ENCODE data around the gene ERBB4. TPM values are rescaled to one million over a fixed set of nuclear protein-coding genes. Genes with fewer than 3 reads are reported as not detected.

ERBB4 gene
- total RNA-seq, 1 donor from 2014 or later = 2.8 TPM

DNA sequence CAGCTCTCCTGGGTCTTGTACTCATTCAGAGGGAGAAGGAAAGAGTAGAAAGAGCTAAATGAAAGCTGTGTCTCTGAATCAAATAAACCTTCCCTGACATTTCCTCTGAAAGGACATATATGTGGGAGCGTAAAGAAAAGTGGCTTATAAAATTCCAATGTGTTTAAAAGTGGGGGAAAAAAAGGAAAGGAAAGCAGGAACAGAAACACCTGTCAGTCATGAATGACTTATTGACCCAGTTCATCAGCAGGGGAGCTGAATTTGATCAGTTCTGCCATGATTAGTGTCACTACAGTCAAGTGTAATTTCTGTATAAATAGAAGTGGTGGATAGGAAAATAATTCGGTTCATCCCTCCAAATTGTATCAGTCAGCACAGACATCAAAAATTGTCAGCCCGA, 382.5 kb downstream of the ERBB4 start:
- DNase-seq (ENCODE audit: extremely low spot score, unreplicated experiment) = no peak
- Mint-ChIP-seq H3K9me3 (ENCODE audit: unreplicated experiment) (peaks cover 3% of the 10 kb centered on the region), H3K27me3 (ENCODE audit: unreplicated experiment) (no peaks in the 10 kb centered on the region), H3K27ac (ENCODE audit: unreplicated experiment) (peak overlapping the region; percentile 43), H3K4me1 (ENCODE audit: unreplicated experiment) (peaks cover 12% of the 10 kb centered on the region), H3K36me3 (ENCODE audit: unreplicated experiment) (no peaks in the 10 kb centered on the region), H3K4me3 (ENCODE audit: unreplicated experiment) (no peak overlapping the region)
- TF ChIP-seq, protein P1, sequence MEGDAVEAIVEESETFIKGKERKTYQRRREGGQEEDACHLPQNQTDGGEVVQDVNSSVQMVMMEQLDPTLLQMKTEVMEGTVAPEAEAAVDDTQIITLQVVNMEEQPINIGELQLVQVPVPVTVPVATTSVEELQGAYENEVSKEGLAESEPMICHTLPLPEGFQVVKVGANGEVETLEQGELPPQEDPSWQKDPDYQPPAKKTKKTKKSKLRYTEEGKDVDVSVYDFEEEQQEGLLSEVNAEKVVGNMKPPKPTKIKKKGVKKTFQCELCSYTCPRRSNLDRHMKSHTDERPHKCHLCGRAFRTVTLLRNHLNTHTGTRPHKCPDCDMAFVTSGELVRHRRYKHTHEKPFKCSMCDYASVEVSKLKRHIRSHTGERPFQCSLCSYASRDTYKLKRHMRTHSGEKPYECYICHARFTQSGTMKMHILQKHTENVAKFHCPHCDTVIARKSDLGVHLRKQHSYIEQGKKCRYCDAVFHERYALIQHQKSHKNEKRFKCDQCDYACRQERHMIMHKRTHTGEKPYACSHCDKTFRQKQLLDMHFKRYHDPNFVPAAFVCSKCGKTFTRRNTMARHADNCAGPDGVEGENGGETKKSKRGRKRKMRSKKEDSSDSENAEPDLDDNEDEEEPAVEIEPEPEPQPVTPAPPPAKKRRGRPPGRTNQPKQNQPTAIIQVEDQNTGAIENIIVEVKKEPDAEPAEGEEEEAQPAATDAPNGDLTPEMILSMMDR (IDR thresholded peaks at IDR 0.05) = no peak

GRCh38 chr2:212154477-212154878, 384.1 kb downstream of the ERBB4 start:
- Mint-ChIP-seq H3K27ac (ENCODE audit: unreplicated experiment) (no peak overlapping the region), H3K9me3 (ENCODE audit: unreplicated experiment) (peaks cover 3% of the 10 kb centered on the region), H3K4me3 (ENCODE audit: unreplicated experiment) (no peak overlapping the region), H3K4me1 (ENCODE audit: unreplicated experiment) (peaks cover 12% of the 10 kb centered on the region), H3K27me3 (ENCODE audit: unreplicated experiment) (no peaks in the 10 kb centered on the region), H3K36me3 (ENCODE audit: unreplicated experiment) (no peaks in the 10 kb centered on the region)
- no peak for DNase-seq (ENCODE audit: extremely low spot score, unreplicated experiment)
- TF ChIP-seq, protein P1 (IDR thresholded peaks at IDR 0.05) = no peak

- peaks cover 12% of the 10 kb centered on the region for H3K4me1 Mint-ChIP-seq (ENCODE audit: unreplicated experiment)
- H3K4me3 Mint-ChIP-seq (ENCODE audit: unreplicated experiment) = no peak overlapping the region
- H3K9me3 Mint-ChIP-seq (ENCODE audit: unreplicated experiment) = peaks cover 3% of the 10 kb centered on the region
- H3K36me3 Mint-ChIP-seq (ENCODE audit: unreplicated experiment) = no peaks in the 10 kb centered on the region
- TF ChIP-seq, protein P1 (IDR thresholded peaks at IDR 0.05) = no peak
- no peaks in the 10 kb centered on the region for H3K27me3 Mint-ChIP-seq (ENCODE audit: unreplicated experiment)
- no peak overlapping the region for H3K27ac Mint-ChIP-seq (ENCODE audit: unreplicated experiment)
- DNase-seq (ENCODE audit: extremely low spot score, unreplicated experiment) = no peak
These were observed 384.7 kb downstream of the ERBB4 start for GRCh38 chr2:212153923-212154322.

DNA sequence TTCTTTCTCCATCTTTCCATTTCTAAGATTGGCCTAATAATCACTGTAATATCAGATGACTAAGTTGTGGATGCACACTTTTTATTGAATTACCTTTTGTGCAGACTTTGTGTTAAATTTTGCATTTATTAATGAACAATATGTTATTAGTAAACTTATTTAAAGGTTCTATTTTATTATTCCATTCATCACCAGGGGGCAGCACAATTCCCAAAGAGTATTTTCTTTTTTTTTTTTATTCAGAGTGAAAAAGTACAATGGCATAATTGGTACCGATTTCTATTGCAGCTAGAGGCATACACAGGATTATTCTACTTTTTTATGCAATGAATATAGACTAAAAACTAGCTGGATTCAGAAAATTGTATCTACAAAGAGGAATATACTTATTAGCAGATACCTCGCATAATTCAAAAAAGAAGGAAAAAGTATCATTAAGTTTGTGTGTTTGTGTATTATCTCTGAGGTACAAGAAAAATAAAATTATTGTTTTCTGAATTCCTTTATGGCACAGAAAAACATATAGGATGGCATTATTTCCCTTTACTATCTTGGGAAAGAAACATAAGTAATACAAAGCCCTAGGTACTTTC, 390.6 kb downstream of the ERBB4 start:
- DNase-seq (ENCODE audit: extremely low spot score, unreplicated experiment) = no peak
- TF ChIP-seq, protein P1 (IDR thresholded peaks at IDR 0.05) = peak; percentile 59
- H3K4me3 Mint-ChIP-seq (ENCODE audit: unreplicated experiment) = no peak overlapping the region
- H3K4me1 Mint-ChIP-seq (ENCODE audit: unreplicated experiment) = peaks cover 23% of the 10 kb centered on the region
- no peaks in the 10 kb centered on the region for H3K36me3 Mint-ChIP-seq (ENCODE audit: unreplicated experiment)
- H3K9me3 Mint-ChIP-seq (ENCODE audit: unreplicated experiment) = peaks cover 3% of the 10 kb centered on the region
- no peaks in the 10 kb centered on the region for H3K27me3 Mint-ChIP-seq (ENCODE audit: unreplicated experiment)
- no peak overlapping the region for H3K27ac Mint-ChIP-seq (ENCODE audit: unreplicated experiment)

DNA sequence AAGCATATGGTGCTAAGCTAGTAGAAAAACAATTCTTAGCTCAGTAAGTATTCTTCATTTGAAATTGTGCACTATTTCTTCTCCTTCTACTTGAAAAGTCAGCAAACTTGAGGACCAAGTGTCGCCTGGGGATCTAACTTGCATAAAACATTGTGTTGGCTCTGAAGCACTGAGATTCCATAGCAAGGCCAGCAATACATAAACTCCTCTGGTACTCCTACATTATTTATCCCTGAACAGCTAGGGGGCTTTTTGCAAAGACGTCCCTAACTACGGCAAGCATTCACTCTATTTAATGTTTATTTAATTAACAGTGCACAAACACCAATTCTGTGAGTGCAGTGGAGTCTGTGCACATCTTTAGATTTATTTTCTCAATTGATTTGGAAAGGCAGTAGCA, 392.2 kb downstream of the ERBB4 start:
- Mint-ChIP-seq H3K9me3 (ENCODE audit: unreplicated experiment) (peaks cover 3% of the 10 kb centered on the region), H3K27ac (ENCODE audit: unreplicated experiment) (peak overlapping the region; percentile 24), H3K36me3 (ENCODE audit: unreplicated experiment) (no peaks in the 10 kb centered on the region), H3K4me1 (ENCODE audit: unreplicated experiment) (peaks cover 23% of the 10 kb centered on the region), H3K4me3 (ENCODE audit: unreplicated experiment) (no peak overlapping the region), H3K27me3 (ENCODE audit: unreplicated experiment) (no peaks in the 10 kb centered on the region)
- TF ChIP-seq, protein P1 (IDR thresholded peaks at IDR 0.05) = no peak
- no peak for DNase-seq (ENCODE audit: extremely low spot score, unreplicated experiment)
